GM12865 (cell line): ENCODE results near the gene CTDSP1.

Experiments
- DNase-seq: peaks from one replicate; pipeline ENCODE4 v3.0.0; 2010; ENCODE audit warnings: low read depth
- H3K4me3 ChIP-seq: 2 replicates; pipeline ENCODE4 v1.5.1; 2011; ENCODE audit warnings: mild to moderate bottlenecking, low read depth, low read length, control low read depth
- TF ChIP-seq, protein P1 (sequence below): IDR thresholded peaks from 2 replicates; pipeline ENCODE4 v1.5.1; 2011; ENCODE audit warnings: low read length, control low read depth, low read depth, inconsistent platforms; ENCODE audit not compliant: insufficient read depth; ENCODE audit errors: missing control alignments

CTDSP1 gene

DNA sequence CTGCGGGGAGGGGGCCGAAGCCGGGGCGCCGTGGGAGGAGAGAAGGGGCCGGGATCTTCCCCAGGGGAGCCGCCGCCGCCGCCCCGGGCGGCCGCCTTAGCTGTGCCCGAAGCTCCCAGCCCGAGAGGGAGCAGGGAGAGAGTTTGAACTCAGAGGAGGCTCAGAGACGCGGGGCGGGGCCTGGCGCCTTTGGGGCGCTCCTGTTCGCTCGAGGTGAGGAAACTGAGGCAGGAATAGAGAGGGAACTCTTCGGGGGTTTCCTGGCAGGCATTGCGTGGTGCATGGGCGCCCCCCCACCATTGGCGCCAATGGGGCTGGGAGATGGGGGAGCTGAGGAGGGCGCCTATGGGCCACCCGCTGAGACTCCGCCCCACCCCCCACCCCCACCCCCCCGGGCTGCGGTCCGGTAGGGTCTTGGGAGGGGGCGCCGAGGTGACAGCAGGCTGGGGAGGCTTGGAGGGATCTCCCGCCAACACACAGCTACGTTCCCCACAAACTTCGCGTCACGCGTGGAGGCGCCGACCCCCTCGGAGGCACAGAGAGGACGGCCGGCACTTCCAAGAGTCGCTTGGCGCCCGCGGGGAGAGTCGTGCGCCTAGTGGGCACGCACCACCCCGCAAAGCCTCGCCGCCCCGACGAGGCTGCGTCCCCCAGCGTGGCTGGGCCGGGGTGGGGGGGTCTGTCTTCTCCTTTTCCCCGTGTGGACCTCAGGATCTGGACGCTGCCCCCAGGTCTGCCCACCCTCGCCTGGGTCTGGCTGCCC lies 680 bp downstream of the CTDSP1 start:
- DNase-seq: no peak
- H3K4me3 ChIP-seq: peak overlapping the region; percentile 90
- TF ChIP-seq, protein P1, sequence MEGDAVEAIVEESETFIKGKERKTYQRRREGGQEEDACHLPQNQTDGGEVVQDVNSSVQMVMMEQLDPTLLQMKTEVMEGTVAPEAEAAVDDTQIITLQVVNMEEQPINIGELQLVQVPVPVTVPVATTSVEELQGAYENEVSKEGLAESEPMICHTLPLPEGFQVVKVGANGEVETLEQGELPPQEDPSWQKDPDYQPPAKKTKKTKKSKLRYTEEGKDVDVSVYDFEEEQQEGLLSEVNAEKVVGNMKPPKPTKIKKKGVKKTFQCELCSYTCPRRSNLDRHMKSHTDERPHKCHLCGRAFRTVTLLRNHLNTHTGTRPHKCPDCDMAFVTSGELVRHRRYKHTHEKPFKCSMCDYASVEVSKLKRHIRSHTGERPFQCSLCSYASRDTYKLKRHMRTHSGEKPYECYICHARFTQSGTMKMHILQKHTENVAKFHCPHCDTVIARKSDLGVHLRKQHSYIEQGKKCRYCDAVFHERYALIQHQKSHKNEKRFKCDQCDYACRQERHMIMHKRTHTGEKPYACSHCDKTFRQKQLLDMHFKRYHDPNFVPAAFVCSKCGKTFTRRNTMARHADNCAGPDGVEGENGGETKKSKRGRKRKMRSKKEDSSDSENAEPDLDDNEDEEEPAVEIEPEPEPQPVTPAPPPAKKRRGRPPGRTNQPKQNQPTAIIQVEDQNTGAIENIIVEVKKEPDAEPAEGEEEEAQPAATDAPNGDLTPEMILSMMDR: no peak

- no peak for DNase-seq
- TF ChIP-seq, protein P1: no peak
- peak overlapping the region; percentile 90 for H3K4me3 ChIP-seq
Measured at GRCh38 chr2:218400930-218401881, 1.5 kb downstream of the CTDSP1 start.

- H3K4me3 ChIP-seq: no peak overlapping the region
- no peak for DNase-seq
- TF ChIP-seq, protein P1: no peak
Measured at GRCh38 chr2:218401890-218402289, 2.2 kb downstream of the CTDSP1 start.

DNA sequence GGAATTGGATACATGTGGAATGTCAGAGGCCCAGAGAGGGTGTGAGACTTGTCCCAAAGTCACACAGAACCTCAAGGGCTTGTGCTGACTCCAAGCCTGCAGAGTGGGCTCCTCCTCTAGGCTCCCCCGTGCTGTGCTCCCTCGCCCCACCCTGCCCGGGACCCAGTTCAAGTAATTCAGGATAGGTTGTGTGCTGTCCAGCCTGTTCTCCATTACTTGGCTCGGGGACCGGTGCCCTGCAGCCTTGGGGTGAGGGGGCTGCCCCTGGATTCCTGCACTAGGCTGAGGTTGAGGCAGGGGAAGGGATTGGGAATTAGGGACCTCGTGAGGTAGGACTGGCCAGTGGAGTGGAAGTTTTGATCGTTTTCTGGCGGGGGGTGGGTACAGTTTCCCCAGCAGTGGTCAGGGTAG lies 2.8 kb downstream of the CTDSP1 start:
- TF ChIP-seq, protein P1: no peak
- DNase-seq: no peak
- no peak overlapping the region for H3K4me3 ChIP-seq

- H3K4me3 ChIP-seq: no peak overlapping the region
- no peak for DNase-seq
- TF ChIP-seq, protein P1: no peak
Measured at GRCh38 chr2:218402911-218403411, 3.3 kb downstream of the CTDSP1 start.

GRCh38 chr2:218403810-218404209 lies 4.1 kb downstream of the CTDSP1 start:
- TF ChIP-seq, protein P1: no peak
- DNase-seq: no peak
- H3K4me3 ChIP-seq: no peak overlapping the region
